ENCODE results near the gene SUPT16H. TPM values are rescaled to one million over a fixed set of nuclear protein-coding genes. Genes with fewer than 3 reads are reported as not detected.
A peak's percentile ranks its signal among the peaks of the same experiment; 100 is the strongest.

SUPT16H gene
- total and polyA plus RNA-seq, 2 of the 13 experiments (the other 11 are each of a cell fraction or from before 2014, with no cell fraction given): 77.5 to 230 TPM

DNA sequence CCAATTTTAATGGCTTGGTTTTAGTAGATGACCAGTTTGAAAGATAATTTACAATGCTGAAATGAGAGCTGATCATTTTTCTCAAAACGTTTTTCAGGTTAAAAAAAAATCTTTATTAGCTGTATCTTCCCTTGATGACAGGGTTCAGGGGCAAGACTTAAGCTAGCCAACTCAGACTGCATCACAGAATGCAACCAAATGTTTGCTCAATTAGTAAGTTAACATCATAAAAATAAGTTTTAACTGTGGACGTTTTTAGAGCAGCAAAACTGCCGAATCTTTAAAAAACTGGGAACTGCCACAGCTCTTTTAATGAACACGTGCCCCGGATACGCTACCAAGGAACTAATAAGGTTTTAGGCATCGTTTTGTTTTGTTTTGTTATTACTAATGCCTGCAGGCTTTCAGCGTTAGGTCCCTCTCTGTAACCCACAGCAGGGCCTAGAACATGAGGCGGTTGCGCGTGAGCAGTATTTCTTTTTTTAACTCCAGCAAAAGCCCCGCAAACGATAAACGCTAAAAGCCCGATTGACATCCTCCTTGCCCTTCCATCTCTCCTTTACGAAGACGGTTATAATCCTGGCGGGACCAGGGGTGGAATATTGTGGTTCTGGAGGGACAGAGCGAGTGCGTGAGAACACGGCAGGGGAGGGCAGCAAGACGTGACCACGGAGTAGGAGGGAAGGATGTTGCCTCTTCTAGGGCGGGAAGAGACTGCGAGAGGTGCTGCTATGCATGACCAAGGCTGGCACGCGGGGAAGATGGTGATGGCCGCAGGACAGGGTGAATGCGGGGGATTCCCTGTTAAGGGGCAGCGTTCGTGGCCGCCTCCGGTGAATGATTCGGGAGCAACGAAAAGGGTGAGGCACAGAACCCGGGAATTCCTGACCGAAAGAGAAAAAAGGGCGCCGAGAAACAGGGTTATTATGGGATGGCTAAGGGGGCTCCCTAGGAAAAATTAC lies 652 bp downstream of the SUPT16H start (continued):
- TF ChIP-seq ZNF589 (CRISPR knock-in tag; conservative IDR thresholded peaks at IDR 0.05) (peak; percentile 16; the same call in 1 of the 2 replicates), ZNF468 (CRISPR knock-in tag; IDR thresholded peaks at IDR 0.05) (no peak), ZBTB46 (CRISPR knock-in tag; IDR thresholded peaks at IDR 0.05; ENCODE audit: borderline replicate concordance) (no peak), ZBTB3 (CRISPR knock-in tag; IDR thresholded peaks at IDR 0.05; ENCODE audit: borderline replicate concordance, low read depth) (no peak), RFX1 (IDR thresholded peaks at IDR 0.05) (no peak), ZNF737 (CRISPR knock-in tag; IDR thresholded peaks at IDR 0.05; ENCODE audit: borderline replicate concordance) (0 out of 2 replicates have a peak, but pooled peaks have one; percentile 77), BCLAF1 (IDR thresholded peaks at IDR 0.05) (no peak), CBX5 (CRISPR knock-in tag; IDR thresholded peaks at IDR 0.05; ENCODE audit: borderline replicate concordance) (no peak), JUN (CRISPR knock-in tag; IDR thresholded peaks at IDR 0.05) (peak; percentile 20; the same call in 1 of the 2 replicates), MIER2 (CRISPR knock-in tag; IDR thresholded peaks at IDR 0.05) (0 out of 2 replicates have a peak, but pooled peaks have one; percentile 4), SNAPC5 (CRISPR knock-in tag; IDR thresholded peaks at IDR 0.05; ENCODE audit: borderline replicate concordance) (no peak; the same call in 1 of the 2 replicates), HNRNPUL1 (IDR thresholded peaks at IDR 0.05; ENCODE audit: low read depth, low read length) (no peak), RNF2 (conservative IDR thresholded peaks at IDR 0.05; ENCODE audit: low read depth) (no peak; the same call in 1 of the 2 replicates), FOXM1 (CRISPR knock-in tag; IDR thresholded peaks at IDR 0.05) (no peak; the same call in 1 of the 2 replicates)
- TF ChIP-seq, protein P1, sequence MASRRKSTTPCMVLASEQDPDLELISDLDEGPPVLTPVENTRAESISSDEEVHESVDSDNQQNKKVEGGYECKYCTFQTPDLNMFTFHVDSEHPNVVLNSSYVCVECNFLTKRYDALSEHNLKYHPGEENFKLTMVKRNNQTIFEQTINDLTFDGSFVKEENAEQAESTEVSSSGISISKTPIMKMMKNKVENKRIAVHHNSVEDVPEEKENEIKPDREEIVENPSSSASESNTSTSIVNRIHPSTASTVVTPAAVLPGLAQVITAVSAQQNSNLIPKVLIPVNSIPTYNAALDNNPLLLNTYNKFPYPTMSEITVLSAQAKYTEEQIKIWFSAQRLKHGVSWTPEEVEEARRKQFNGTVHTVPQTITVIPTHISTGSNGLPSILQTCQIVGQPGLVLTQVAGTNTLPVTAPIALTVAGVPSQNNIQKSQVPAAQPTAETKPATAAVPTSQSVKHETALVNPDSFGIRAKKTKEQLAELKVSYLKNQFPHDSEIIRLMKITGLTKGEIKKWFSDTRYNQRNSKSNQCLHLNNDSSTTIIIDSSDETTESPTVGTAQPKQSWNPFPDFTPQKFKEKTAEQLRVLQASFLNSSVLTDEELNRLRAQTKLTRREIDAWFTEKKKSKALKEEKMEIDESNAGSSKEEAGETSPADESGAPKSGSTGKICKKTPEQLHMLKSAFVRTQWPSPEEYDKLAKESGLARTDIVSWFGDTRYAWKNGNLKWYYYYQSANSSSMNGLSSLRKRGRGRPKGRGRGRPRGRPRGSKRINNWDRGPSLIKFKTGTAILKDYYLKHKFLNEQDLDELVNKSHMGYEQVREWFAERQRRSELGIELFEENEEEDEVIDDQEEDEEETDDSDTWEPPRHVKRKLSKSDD (CRISPR knock-in tag; IDR thresholded peaks at IDR 0.05; ENCODE audit: low read depth): 0 out of 2 replicates have a peak, but pooled peaks have one; percentile 24

All from HepG2 (cell line).